ENCODE data around the gene CD300LD. TPM values are rescaled to one million over a fixed set of nuclear protein-coding genes. Genes with fewer than 3 reads are reported as not detected.

CD300LD gene
- total and polyA plus RNA-seq, 2 experiments from 2014 or later: not detected

DNA sequence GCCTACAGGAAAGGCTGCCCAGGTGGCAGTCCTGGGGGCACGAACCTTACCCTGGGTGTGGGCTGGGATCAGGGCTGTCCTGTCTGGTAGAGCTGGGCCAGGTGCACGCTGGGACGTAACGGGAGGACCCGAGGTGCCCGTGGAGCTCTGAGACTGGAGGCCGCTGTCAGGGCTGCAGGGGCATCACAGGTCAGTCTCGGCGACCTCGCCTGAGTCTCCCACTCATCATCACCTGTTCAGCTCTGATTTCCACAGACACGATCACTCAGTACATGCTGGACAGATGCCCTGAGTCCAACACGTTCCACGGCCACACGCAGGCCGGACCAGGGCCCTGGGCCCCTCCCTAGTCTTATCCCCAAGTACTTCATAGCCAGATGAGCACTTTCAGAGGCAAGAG lies 41.5 kb downstream of the CD300LD start:
- ATAC-seq (no peak), DNase-seq (ENCODE audit: low spot score) (no peak)
- no peaks in the 10 kb centered on the region for H3K9me3 Mint-ChIP-seq
- no peak overlapping the region for H3K4me2 ChIP-seq
- no peak overlapping the region for H3K4me3 Mint-ChIP-seq
- no peaks in the 10 kb centered on the region for H3F3A ChIP-seq (replicated peaks; ENCODE audit: low read depth)
- peaks cover 9% of the 10 kb centered on the region for H3K27me3 Mint-ChIP-seq (ENCODE audit: insufficient read depth, low read depth, poor library complexity)
- peaks cover 5% of the 10 kb centered on the region; the same call in 1 of the 3 replicates for H3K4me1 Mint-ChIP-seq
- H3K27me3 ChIP-seq (ENCODE audit: insufficient read depth): no peaks in the 10 kb centered on the region
- no peaks in the 10 kb centered on the region for H3K36me3 ChIP-seq (ENCODE audit: insufficient read depth)
- no peak overlapping the region for H3K27ac ChIP-seq (ENCODE audit: low read depth)
- TF ChIP-seq, protein P1, sequence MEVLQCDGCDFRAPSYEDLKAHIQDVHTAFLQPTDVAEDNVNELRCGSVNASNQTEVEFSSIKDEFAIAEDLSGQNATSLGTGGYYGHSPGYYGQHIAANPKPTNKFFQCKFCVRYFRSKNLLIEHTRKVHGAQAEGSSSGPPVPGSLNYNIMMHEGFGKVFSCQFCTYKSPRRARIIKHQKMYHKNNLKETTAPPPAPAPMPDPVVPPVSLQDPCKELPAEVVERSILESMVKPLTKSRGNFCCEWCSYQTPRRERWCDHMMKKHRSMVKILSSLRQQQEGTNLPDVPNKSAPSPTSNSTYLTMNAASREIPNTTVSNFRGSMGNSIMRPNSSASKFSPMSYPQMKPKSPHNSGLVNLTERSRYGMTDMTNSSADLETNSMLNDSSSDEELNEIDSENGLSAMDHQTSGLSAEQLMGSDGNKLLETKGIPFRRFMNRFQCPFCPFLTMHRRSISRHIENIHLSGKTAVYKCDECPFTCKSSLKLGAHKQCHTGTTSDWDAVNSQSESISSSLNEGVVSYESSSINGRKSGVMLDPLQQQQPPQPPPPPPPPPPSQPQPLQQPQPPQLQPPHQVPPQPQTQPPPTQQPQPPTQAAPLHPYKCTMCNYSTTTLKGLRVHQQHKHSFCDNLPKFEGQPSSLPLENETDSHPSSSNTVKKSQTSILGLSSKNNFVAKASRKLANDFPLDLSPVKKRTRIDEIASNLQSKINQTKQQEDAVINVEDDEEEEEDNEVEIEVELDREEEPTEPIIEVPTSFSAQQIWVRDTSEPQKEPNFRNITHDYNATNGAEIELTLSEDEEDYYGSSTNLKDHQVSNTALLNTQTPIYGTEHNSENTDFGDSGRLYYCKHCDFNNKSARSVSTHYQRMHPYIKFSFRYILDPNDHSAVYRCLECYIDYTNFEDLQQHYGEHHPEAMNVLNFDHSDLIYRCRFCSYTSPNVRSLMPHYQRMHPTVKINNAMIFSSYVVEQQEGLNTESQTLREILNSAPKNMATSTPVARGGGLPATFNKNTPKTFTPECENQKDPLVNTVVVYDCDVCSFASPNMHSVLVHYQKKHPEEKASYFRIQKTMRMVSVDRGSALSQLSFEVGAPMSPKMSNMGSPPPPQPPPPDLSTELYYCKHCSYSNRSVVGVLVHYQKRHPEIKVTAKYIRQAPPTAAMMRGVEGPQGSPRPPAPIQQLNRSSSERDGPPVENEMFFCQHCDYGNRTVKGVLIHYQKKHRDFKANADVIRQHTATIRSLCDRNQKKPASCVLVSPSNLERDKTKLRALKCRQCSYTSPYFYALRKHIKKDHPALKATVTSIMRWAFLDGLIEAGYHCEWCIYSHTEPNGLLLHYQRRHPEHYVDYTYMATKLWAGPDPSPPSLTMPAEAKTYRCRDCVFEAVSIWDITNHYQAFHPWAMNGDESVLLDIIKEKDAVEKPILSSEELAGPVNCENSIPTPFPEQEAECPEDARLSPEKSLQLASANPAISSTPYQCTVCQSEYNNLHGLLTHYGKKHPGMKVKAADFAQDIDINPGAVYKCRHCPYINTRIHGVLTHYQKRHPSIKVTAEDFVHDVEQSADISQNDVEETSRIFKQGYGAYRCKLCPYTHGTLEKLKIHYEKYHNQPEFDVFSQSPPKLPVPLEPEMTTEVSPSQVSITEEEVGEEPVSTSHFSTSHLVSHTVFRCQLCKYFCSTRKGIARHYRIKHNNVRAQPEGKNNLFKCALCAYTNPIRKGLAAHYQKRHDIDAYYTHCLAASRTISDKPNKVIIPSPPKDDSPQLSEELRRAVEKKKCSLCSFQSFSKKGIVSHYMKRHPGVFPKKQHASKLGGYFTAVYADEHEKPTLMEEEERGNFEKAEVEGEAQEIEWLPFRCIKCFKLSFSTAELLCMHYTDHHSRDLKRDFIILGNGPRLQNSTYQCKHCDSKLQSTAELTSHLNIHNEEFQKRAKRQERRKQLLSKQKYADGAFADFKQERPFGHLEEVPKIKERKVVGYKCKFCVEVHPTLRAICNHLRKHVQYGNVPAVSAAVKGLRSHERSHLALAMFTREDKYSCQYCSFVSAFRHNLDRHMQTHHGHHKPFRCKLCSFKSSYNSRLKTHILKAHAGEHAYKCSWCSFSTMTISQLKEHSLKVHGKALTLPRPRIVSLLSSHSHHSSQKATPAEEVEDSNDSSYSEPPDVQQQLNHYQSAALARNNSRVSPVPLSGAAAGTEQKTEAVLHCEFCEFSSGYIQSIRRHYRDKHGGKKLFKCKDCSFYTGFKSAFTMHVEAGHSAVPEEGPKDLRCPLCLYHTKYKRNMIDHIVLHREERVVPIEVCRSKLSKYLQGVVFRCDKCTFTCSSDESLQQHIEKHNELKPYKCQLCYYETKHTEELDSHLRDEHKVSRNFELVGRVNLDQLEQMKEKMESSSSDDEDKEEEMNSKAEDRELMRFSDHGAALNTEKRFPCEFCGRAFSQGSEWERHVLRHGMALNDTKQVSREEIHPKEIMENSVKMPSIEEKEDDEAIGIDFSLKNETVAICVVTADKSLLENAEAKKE (CRISPR knock-in tag; IDR thresholded peaks at IDR 0.05): no peak
- TF ChIP-seq, protein P2, sequence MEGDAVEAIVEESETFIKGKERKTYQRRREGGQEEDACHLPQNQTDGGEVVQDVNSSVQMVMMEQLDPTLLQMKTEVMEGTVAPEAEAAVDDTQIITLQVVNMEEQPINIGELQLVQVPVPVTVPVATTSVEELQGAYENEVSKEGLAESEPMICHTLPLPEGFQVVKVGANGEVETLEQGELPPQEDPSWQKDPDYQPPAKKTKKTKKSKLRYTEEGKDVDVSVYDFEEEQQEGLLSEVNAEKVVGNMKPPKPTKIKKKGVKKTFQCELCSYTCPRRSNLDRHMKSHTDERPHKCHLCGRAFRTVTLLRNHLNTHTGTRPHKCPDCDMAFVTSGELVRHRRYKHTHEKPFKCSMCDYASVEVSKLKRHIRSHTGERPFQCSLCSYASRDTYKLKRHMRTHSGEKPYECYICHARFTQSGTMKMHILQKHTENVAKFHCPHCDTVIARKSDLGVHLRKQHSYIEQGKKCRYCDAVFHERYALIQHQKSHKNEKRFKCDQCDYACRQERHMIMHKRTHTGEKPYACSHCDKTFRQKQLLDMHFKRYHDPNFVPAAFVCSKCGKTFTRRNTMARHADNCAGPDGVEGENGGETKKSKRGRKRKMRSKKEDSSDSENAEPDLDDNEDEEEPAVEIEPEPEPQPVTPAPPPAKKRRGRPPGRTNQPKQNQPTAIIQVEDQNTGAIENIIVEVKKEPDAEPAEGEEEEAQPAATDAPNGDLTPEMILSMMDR (conservative IDR thresholded peaks at IDR 0.05; ENCODE audit: low read depth in 2 of 2): no peak
- TF ChIP-seq CREB1 (CRISPR knock-in tag; IDR thresholded peaks at IDR 0.05; ENCODE audit: low read depth) (no peak), POLR2AphosphoS5 (IDR thresholded peaks at IDR 0.05; ENCODE audit: low read depth) (no peak), JUNB (IDR thresholded peaks at IDR 0.05; ENCODE audit: unreplicated experiment) (no peak), EZH2phosphoT487 (IDR thresholded peaks at IDR 0.05; ENCODE audit: unreplicated experiment) (no peak), STAT1 (IDR thresholded peaks at IDR 0.05; ENCODE audit: unreplicated experiment) (no peak), ZNF331 (CRISPR knock-in tag; IDR thresholded peaks at IDR 0.05; ENCODE audit: low read depth) (no peak), NANOG (IDR thresholded peaks at IDR 0.05; ENCODE audit: borderline replicate concordance) (no peak), ZNF114 (CRISPR knock-in tag; IDR thresholded peaks at IDR 0.05) (no peak), ETS1 (IDR thresholded peaks at IDR 0.05) (no peak), EZH2 (IDR thresholded peaks at IDR 0.05; ENCODE audit: low read depth, unreplicated experiment) (no peak)
- TF ChIP-seq, protein P3, sequence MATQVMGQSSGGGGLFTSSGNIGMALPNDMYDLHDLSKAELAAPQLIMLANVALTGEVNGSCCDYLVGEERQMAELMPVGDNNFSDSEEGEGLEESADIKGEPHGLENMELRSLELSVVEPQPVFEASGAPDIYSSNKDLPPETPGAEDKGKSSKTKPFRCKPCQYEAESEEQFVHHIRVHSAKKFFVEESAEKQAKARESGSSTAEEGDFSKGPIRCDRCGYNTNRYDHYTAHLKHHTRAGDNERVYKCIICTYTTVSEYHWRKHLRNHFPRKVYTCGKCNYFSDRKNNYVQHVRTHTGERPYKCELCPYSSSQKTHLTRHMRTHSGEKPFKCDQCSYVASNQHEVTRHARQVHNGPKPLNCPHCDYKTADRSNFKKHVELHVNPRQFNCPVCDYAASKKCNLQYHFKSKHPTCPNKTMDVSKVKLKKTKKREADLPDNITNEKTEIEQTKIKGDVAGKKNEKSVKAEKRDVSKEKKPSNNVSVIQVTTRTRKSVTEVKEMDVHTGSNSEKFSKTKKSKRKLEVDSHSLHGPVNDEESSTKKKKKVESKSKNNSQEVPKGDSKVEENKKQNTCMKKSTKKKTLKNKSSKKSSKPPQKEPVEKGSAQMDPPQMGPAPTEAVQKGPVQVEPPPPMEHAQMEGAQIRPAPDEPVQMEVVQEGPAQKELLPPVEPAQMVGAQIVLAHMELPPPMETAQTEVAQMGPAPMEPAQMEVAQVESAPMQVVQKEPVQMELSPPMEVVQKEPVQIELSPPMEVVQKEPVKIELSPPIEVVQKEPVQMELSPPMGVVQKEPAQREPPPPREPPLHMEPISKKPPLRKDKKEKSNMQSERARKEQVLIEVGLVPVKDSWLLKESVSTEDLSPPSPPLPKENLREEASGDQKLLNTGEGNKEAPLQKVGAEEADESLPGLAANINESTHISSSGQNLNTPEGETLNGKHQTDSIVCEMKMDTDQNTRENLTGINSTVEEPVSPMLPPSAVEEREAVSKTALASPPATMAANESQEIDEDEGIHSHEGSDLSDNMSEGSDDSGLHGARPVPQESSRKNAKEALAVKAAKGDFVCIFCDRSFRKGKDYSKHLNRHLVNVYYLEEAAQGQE (IDR thresholded peaks at IDR 0.05; ENCODE audit: unreplicated experiment): no peak
- no peaks in the 10 kb centered on the region for H4K20me1 ChIP-seq (replicated peaks; ENCODE audit: insufficient read depth)
- H2AFZ ChIP-seq: no peak overlapping the region
- H3K27ac Mint-ChIP-seq: no peak overlapping the region
- H3K36me3 Mint-ChIP-seq (ENCODE audit: low read depth): no peaks in the 10 kb centered on the region
- no peaks in the 10 kb centered on the region for H3K79me2 ChIP-seq (replicated peaks; ENCODE audit: insufficient read depth)
- H3K4me1 ChIP-seq (ENCODE audit: insufficient read depth): no peaks in the 10 kb centered on the region
- H3K4me3 ChIP-seq: no peak overlapping the region
- H3K9me2 ChIP-seq (ENCODE audit: insufficient read depth): no peaks in the 10 kb centered on the region

Data from GM23338 (cell line).